H1 (cell line): ENCODE results near the gene SGK1. TPM values are rescaled to one million over a fixed set of nuclear protein-coding genes. Genes with fewer than 3 reads are reported as not detected.

Experiments
- CTCF ChIA-PET: fragments of 300-600 bp; sonication (Branson Sonifier 250); formaldehyde crosslinking; loops from one replicate; lab custom pipeline; 2021; ENCODE audit not compliant: partially characterized antibody; lab: Charles Lee
- POLR2A ChIA-PET: fragments of 300-600 bp; sonication (Branson Sonifier 250); formaldehyde crosslinking; loops from one replicate; lab custom pipeline; 2021; ENCODE audit warnings: inconsistent platforms; ENCODE audit not compliant: partially characterized antibody; lab: Charles Lee
- DNase-seq, 2 experiments: peaks; one replicate each; pipeline versions ENCODE4 v3.0.0 to v3.0.0-alpha.2; 2010 to 2022; ENCODE audit warnings: low spot score in 2 of 2, low read depth in 1 of 2, mixed read lengths in 1 of 2
- FAIRE-seq: peaks from 2 replicates; lab custom pipeline; 2011; peaks lifted over from hg19 to GRCh38; lab: Jason Lieb, UNC
- H2AFZ ChIP-seq: 2 replicates; pipeline ENCODE4 v1.8.1; 2012; ENCODE audit warnings: low read length, inconsistent platforms
- H2AK5ac ChIP-seq: 2 replicates; pipeline ENCODE4 v1.6.1; 2013; ENCODE audit warnings: low read depth, low read length
- H2BK120ac ChIP-seq: replicated peaks from 2 replicates; pipeline ENCODE3; 2013; ENCODE audit warnings: low read depth, low read length, inconsistent platforms
- H2BK12ac ChIP-seq: 2 replicates; pipeline ENCODE4 v1.6.1; 2013; ENCODE audit warnings: low read depth, low read length
- H2BK15ac ChIP-seq: 2 replicates; pipeline ENCODE4 v1.6.1; 2013; ENCODE audit warnings: low read length
- H2BK20ac ChIP-seq: 2 replicates; pipeline ENCODE4 v1.6.1; 2013; ENCODE audit warnings: low read length
- H2BK5ac ChIP-seq: 2 replicates; pipeline ENCODE4 v1.6.1; 2013; ENCODE audit warnings: low read depth, low read length
- H3K14ac ChIP-seq: 2 replicates; pipeline ENCODE4 v1.6.1; 2013; ENCODE audit warnings: inconsistent platforms; ENCODE audit not compliant: insufficient read length
- H3K18ac ChIP-seq: 2 replicates; pipeline ENCODE4 v1.6.1; 2013; ENCODE audit warnings: low read length; ENCODE audit errors: extremely low read depth
- H3K23ac ChIP-seq: 2 replicates; pipeline ENCODE4 v1.6.1; 2013; ENCODE audit warnings: inconsistent platforms; ENCODE audit not compliant: insufficient read length
- H3K23me2 ChIP-seq: 2 replicates; pipeline ENCODE4 v1.6.1; 2013; ENCODE audit warnings: low read depth, low read length
- H3K27ac ChIP-seq: 2 replicates; pipeline ENCODE4 v1.6.1; 2011; ENCODE audit warnings: low read depth, low read length, inconsistent platforms
- H3K27me3 ChIP-seq, 4 experiments: replicated peaks in 1 of 4; 1 replicate in 1 of 4; 2 replicates in 3 of 4; pipeline versions ENCODE4 v1.6.1 to v1.8.1; 2011 to 2013; ENCODE audit warnings: low read length in 3 of 4, mild to moderate bottlenecking in 3 of 4, inconsistent platforms in 2 of 4, mixed read lengths in 2 of 4, moderate library complexity in 1 of 4; ENCODE audit not compliant: control insufficient read depth in 3 of 4, insufficient read depth in 3 of 4; ENCODE audit errors: extremely low read depth in 1 of 4
- H3K36me3 ChIP-seq, 4 experiments: 2 replicates each; pipeline versions ENCODE4 v1.6.1 to v1.8.1; 2011 to 2013; ENCODE audit warnings: mild to moderate bottlenecking in 4 of 4, low read length in 3 of 4, moderate library complexity in 2 of 4, control low read depth in 1 of 4, inconsistent platforms in 1 of 4; ENCODE audit not compliant: insufficient read depth in 4 of 4, control insufficient read depth in 2 of 4
- H3K4ac ChIP-seq: replicated peaks from 2 replicates; pipeline ENCODE3; 2013; ENCODE audit warnings: low read length, low read depth, mixed read lengths, inconsistent platforms; ENCODE audit not compliant: insufficient read length
- H3K4me1 ChIP-seq, 4 experiments: replicated peaks in 1 of 4; 1 replicate in 1 of 4; 2 replicates in 3 of 4; pipeline versions ENCODE4 v1.6.1 to v1.8.1; 2011 to 2013; ENCODE audit warnings: low read length in 3 of 4, inconsistent platforms in 2 of 4, mixed read lengths in 1 of 4; ENCODE audit not compliant: insufficient read depth in 4 of 4, control insufficient read depth in 3 of 4
- H3K4me2 ChIP-seq, 2 experiments: 2 replicates each; pipeline versions ENCODE4 v1.6.1 to v1.8.1; 2011 to 2013; ENCODE audit warnings: low read depth in 2 of 2, low read length in 2 of 2, control low read depth in 1 of 2, inconsistent platforms in 1 of 2, mild to moderate bottlenecking in 1 of 2; ENCODE audit not compliant: insufficient read depth in 1 of 2
- H3K4me3 ChIP-seq, 4 experiments: fragments of 200-600, 300-600 bp in 1 of 4; sonication (generic), shearing (Covaris generic), sonication (Bioruptor Twin) in 1 of 4; 2 replicates each; pipeline versions ENCODE4 v1.5.1 to v1.8.1; 2011 to 2016; ENCODE audit warnings: low read length in 4 of 4, low read depth in 3 of 4, control low read depth in 2 of 4, inconsistent platforms in 2 of 4, mild to moderate bottlenecking in 2 of 4, mixed read lengths in 1 of 4, moderate library complexity in 1 of 4; ENCODE audit not compliant: insufficient read depth in 2 of 4; ENCODE audit errors: extremely low read depth in 1 of 4
- H3K56ac ChIP-seq: replicated peaks from 2 replicates; pipeline ENCODE3; 2013; ENCODE audit warnings: low read depth, mild to moderate bottlenecking, mixed read lengths, low read length, inconsistent platforms; ENCODE audit not compliant: insufficient read length
- H3K79me1 ChIP-seq: 2 replicates; pipeline ENCODE4 v1.6.1; 2013; ENCODE audit warnings: low read depth, low read length, control low read depth
- H3K79me2 ChIP-seq, 2 experiments: 2 replicates each; pipeline versions ENCODE4 v1.6.1 to v1.8.1; 2012 to 2013; ENCODE audit warnings: low read length in 2 of 2, mild to moderate bottlenecking in 2 of 2, inconsistent platforms in 1 of 2; ENCODE audit not compliant: insufficient read depth in 2 of 2, control insufficient read depth in 1 of 2
- H3K9ac ChIP-seq, 4 experiments: replicated peaks in 1 of 4; 1 replicate in 1 of 4; 2 replicates in 3 of 4; pipeline versions ENCODE4 v1.6.1 to v1.8.1; 2011 to 2013; ENCODE audit warnings: low read depth in 3 of 4, low read length in 3 of 4, control low read depth in 2 of 4, mild to moderate bottlenecking in 2 of 4, moderate library complexity in 2 of 4, inconsistent platforms in 1 of 4; ENCODE audit errors: extremely low read depth in 1 of 4
- H3K9me3 ChIP-seq, 2 experiments: 2 replicates each; pipeline versions ENCODE4 v1.6.1 to v1.8.1; 2012 to 2013; ENCODE audit warnings: mild to moderate bottlenecking in 2 of 2, moderate library complexity in 2 of 2, control low read depth in 1 of 2, inconsistent platforms in 1 of 2, low read depth in 1 of 2, low read length in 1 of 2, mixed read lengths in 1 of 2; ENCODE audit not compliant: insufficient read depth in 2 of 2
- H4K20me1 ChIP-seq, 2 experiments: replicated peaks in 1 of 2; 2 replicates each; pipeline versions ENCODE3 to v1.8.1; 2011 to 2013; ENCODE audit warnings: inconsistent platforms in 2 of 2, low read length in 2 of 2, mild to moderate bottlenecking in 1 of 2; ENCODE audit not compliant: insufficient read depth in 2 of 2, control insufficient read depth in 1 of 2
- H4K5ac ChIP-seq: 2 replicates; pipeline ENCODE4 v1.6.1; 2013; ENCODE audit warnings: low read length, low read depth, mixed read lengths, inconsistent platforms; ENCODE audit not compliant: insufficient read length
- H4K8ac ChIP-seq: 2 replicates; pipeline ENCODE4 v1.8.0; 2013; ENCODE audit warnings: mild to moderate bottlenecking, moderate library complexity, low read length, inconsistent platforms; ENCODE audit not compliant: insufficient read depth; ENCODE audit errors: extremely low read depth
- H4K91ac ChIP-seq: replicated peaks from 2 replicates; pipeline ENCODE3; 2013; ENCODE audit warnings: low read length, mixed read lengths, inconsistent platforms; ENCODE audit not compliant: insufficient read length
- BACH1 ChIP-seq: IDR thresholded peaks from 2 replicates; pipeline ENCODE4 v1.6.1; 2012; ENCODE audit warnings: low read length, improper control_type of control experiment
- BRCA1 ChIP-seq: IDR thresholded peaks from 2 replicates; pipeline ENCODE4 v1.6.1; 2012; ENCODE audit warnings: low read depth, low read length, improper control_type of control experiment
- FOSL1 ChIP-seq: IDR thresholded peaks from 2 replicates; pipeline ENCODE4 v1.6.1; 2011; ENCODE audit warnings: mild to moderate bottlenecking, low read depth, low read length, moderate library complexity; ENCODE audit not compliant: insufficient read depth
- GABPA ChIP-seq: IDR thresholded peaks from 2 replicates; pipeline ENCODE4 v1.6.1; 2011; ENCODE audit warnings: mild to moderate bottlenecking, low read length, moderate library complexity, borderline replicate concordance; ENCODE audit not compliant: insufficient read depth
- KDM1A ChIP-seq: fragments of 200-600, 300-600 bp; sonication (generic); IDR thresholded peaks from 2 replicates; pipeline ENCODE4 v1.7.1; 2016; ENCODE audit warnings: mild to moderate bottlenecking, low read length, borderline replicate concordance
- RAD21 ChIP-seq, 2 experiments: IDR thresholded peaks in 1 of 2; conservative IDR thresholded peaks in 1 of 2; 2 replicates each; pipeline ENCODE4 v1.6.1; 2011; ENCODE audit warnings: low read depth in 2 of 2, low read length in 2 of 2, improper control_type of control experiment in 1 of 2, inconsistent platforms in 1 of 2, mild to moderate bottlenecking in 1 of 2, moderate library complexity in 1 of 2
- SAP30 ChIP-seq: fragments of 300-600 bp; sonication (generic); IDR thresholded peaks from 2 replicates; pipeline ENCODE4 v1.7.1; 2012; ENCODE audit warnings: low read length, moderate library complexity, mild to moderate bottlenecking, inconsistent platforms; ENCODE audit not compliant: insufficient read depth, insufficient replicate concordance
- USF2 ChIP-seq: IDR thresholded peaks from 2 replicates; pipeline ENCODE4 v1.6.1; 2011; ENCODE audit warnings: low read length, improper control_type of control experiment
- WGBS, 2 experiments: shearing (Covaris generic) in 1 of 2; methylation state at CpG; one replicate each; pipeline versions ENCODE4 v1.1.6 to v1.1.7; 2013 to 2015; ENCODE audit warnings: low lambda C conversion rate in 2 of 2, mixed read lengths in 2 of 2, inconsistent platforms in 1 of 2, low coverage in 1 of 2, missing lambda C conversion rate in 1 of 2; ENCODE audit not compliant: insufficient replicate concordance in 2 of 2, insufficient coverage in 1 of 2, insufficient read length in 1 of 2; ENCODE audit errors: extremely low coverage in 1 of 2, missing lambda C conversion rate in 1 of 2; 5-methylcytosine and 5-hydroxymethylcytosine counted together
- polyA plus RNA-seq, 7 experiments: library from polyadenylated mRNA; depleted of rRNA in 3 of 7; stranded (reverse) in 5 of 7; unstranded in 2 of 7; fragments of >200 nt in 5 of 7; fragments of 200-250 nt in 2 of 7; gene quantifications; 1 replicate in 5 of 7; 2 replicates in 1 of 7; 4 replicates in 1 of 7; pipeline versions ENCODE4 v1.2.1 to v1.2.3, GENCODE V29; 2011 to 2013; ENCODE audit warnings: missing spikeins in 2 of 7, mixed read lengths in 2 of 7
- total RNA-seq: library from RNA; stranded (reverse); fragmentation: NEBNext Ultra II Directional; extraction: Animal tissue kit (Norgen Biotek cat#: 25700); gene quantifications from 2 replicates; pipeline ENCODE4 v1.2.1, GENCODE V29; 2021

The SGK1 gene
- total and polyA plus RNA-seq, 2 of the 8 experiments (the other 6 are each of a cell fraction or from before 2014, with no cell fraction given): 14.5 to 18.4 TPM

DNA sequence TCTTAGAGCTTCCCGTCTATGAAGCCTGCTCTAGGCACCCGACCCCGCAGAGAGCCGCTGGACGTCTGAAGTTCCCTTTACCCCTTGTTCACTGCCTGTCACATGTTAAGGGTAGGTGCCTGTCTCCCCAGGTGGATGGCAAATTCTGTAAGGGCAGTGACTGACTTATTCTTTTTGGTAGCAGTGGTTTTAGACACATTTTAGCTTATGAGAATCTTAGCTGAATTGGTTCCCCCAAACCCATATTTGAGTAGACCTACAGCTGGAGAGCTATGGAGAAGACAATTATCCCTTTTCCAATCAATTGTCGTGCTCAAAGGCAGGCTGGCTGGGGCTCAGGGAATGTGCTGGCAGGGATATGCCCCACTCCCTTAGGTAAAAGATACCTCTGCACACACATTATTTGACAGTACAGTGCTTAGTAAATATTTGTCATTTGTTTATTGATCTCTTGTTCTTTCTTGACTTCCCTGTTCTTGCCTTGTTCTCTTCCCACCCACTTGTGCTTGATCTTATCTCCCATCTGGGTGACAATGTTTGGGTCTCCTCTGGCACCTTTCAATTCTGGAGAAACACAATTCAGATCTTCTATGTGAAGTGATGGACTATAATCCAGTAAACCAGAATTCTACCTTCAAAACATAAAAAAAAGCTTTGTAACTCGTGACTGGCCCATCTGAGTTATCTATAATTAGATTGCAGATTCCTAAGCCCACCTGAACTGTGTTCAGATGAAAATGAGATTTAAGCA lies 151.2 kb downstream of the SGK1 start:
- CTCF ChIA-PET: interaction anchor here (0.5 to 4.5 kb wide), 10 partner anchors 10 to 774 kb away, joined by 3 to 34 read pairs (median 4); no protein-coding TSS in a partner anchor

More for the DNA sequence above, 151.2 kb downstream of the SGK1 start:
- H3K23me2 ChIP-seq: no peaks in the 10 kb centered on the region
- no peaks in the 10 kb centered on the region for H3K27me3 ChIP-seq
- no peak overlapping the region for H2AK5ac ChIP-seq
- peaks cover 4 to 24% (median 12%) of the 10 kb centered on the region in 4 experiments; a peak in 7 of 8 replicates for H3K36me3 ChIP-seq
- H3K56ac ChIP-seq: no peak overlapping the region
- no peak overlapping the region for H2BK20ac ChIP-seq
- no peaks in the 10 kb centered on the region for H3K79me2 ChIP-seq
- H2BK120ac ChIP-seq: no peak overlapping the region
- H4K8ac ChIP-seq: no peak overlapping the region
- POLR2A ChIA-PET: interaction anchor here (1.1 to 1.6 kb wide), 2 partner anchors 7 to 11 kb away, joined by 4 read pairs; no protein-coding TSS in a partner anchor
- no peak overlapping the region for H3K9ac ChIP-seq
- no peak overlapping the region for H3K4me2 ChIP-seq
- H2BK15ac ChIP-seq: no peak overlapping the region
- H3K79me1 ChIP-seq: no peaks in the 10 kb centered on the region
- no peak overlapping the region for H3K23ac ChIP-seq
- H4K91ac ChIP-seq: no peak overlapping the region
- no peak overlapping the region for H2BK5ac ChIP-seq
- no peak overlapping the region for H2BK12ac ChIP-seq
- no peaks in the 10 kb centered on the region for H4K20me1 ChIP-seq
- WGBS, 2 experiments: 87% methylated on average over 7 of the region's 7 CpGs; no CpG with 5 or more reads in 1 of the 2 experiments
- H3K4me1 ChIP-seq: no peaks in the 10 kb centered on the region
- no peak overlapping the region for H3K14ac ChIP-seq
- H2AFZ ChIP-seq: no peak overlapping the region
- FAIRE-seq (no peak), DNase-seq (no peak)
- no peak overlapping the region for H4K5ac ChIP-seq
- no peak overlapping the region for H3K4me3 ChIP-seq
- H3K4ac ChIP-seq: no peak overlapping the region
- H3K9me3 ChIP-seq: no peaks in the 10 kb centered on the region
- H3K18ac ChIP-seq: no peak overlapping the region
- no peak overlapping the region for H3K27ac ChIP-seq
- TF ChIP-seq BRCA1: no peak
- TF ChIP-seq GABPA: no peak
- no peak for TF ChIP-seq USF2
- TF ChIP-seq RAD21 (IDR thresholded peaks at IDR 0.05 in 1 of 2, conservative IDR thresholded peaks at IDR 0.05 in 1 of 2; ENCODE audit: low read depth in 2 of 2, low read length in 2 of 2): no peak
- no peak for TF ChIP-seq KDM1A
- no peak for TF ChIP-seq SAP30
- TF ChIP-seq BACH1: no peak
- no peak for TF ChIP-seq FOSL1
